ENCODE measurements around the gene TRIM65. TPM values are rescaled to one million over a fixed set of nuclear protein-coding genes. Genes with fewer than 3 reads are reported as not detected.

Gene TRIM65
- total RNA-seq, 2 experiments from 2014 or later: 54.2 to 60.4 TPM

- intact Hi-C loops (cut with micrococcal nuclease; ENCODE audit: unreplicated experiment): no loop called here
- H3K36me3 ChIP-seq (ENCODE audit: insufficient read depth, low read length): no peaks in the 10 kb centered on the region
- no peak for TF ChIP-seq CTCF (conservative IDR thresholded peaks at IDR 0.05; ENCODE audit: low read length)
- no peak for TF ChIP-seq EZH2phosphoT487 (IDR thresholded peaks at IDR 0.05; ENCODE audit: borderline replicate concordance, low read depth, low read length)
- no peaks in the 10 kb centered on the region for H3K79me2 ChIP-seq (ENCODE audit: insufficient read depth, low read depth, low read length)
- no peak overlapping the region for H3K4me3 ChIP-seq (ENCODE audit: low read depth, low read length, poor library complexity, severe bottlenecking)
- no peak overlapping the region for H3K27ac ChIP-seq (ENCODE audit: low read depth, low read length, poor library complexity, severe bottlenecking)
- H3K9me3 ChIP-seq (ENCODE audit: low read length): no peaks in the 10 kb centered on the region
- no TSS peak for BruUV-seq (replicated peaks)
- H3K4me2 ChIP-seq (ENCODE audit: low read length): no peak overlapping the region
- no peak for DNase-seq (ENCODE audit: low spot score)
- POLR2A ChIA-PET: no interaction called here
- H2AFZ ChIP-seq (ENCODE audit: low read length): no peak overlapping the region
- H3K9me2 ChIP-seq (ENCODE audit: insufficient read depth, low read length): no peaks in the 10 kb centered on the region
- CTCF ChIA-PET (ENCODE audit: unreplicated experiment): interaction anchor here (0.5 kb wide), 1 partner anchor 8 kb away, joined by 17 read pairs; no protein-coding TSS in a partner anchor
- H3K4me1 ChIP-seq (ENCODE audit: insufficient read depth, low read length, poor library complexity, severe bottlenecking): no peaks in the 10 kb centered on the region
- no peaks in the 10 kb centered on the region for H4K20me1 ChIP-seq (ENCODE audit: insufficient read depth, low read length)
Observed at GRCh38 chr17:75922963-75923874, 26.5 kb upstream of the TRIM65 start.

- Histone ChIP-seq H3K9me3 (ENCODE audit: low read length) (no peaks in the 10 kb centered on the region), H3K4me2 (ENCODE audit: low read length) (no peak overlapping the region), H2AFZ (ENCODE audit: low read length) (no peak overlapping the region), H3K36me3 (ENCODE audit: insufficient read depth, low read length) (no peaks in the 10 kb centered on the region), H3K79me2 (ENCODE audit: insufficient read depth, low read depth, low read length) (no peaks in the 10 kb centered on the region), H4K20me1 (ENCODE audit: insufficient read depth, low read length) (no peaks in the 10 kb centered on the region), H3K4me1 (ENCODE audit: insufficient read depth, low read length, poor library complexity, severe bottlenecking) (no peaks in the 10 kb centered on the region), H3K9me2 (ENCODE audit: insufficient read depth, low read length) (no peaks in the 10 kb centered on the region), H3K4me3 (ENCODE audit: low read depth, low read length, poor library complexity, severe bottlenecking) (no peak overlapping the region), H3K27ac (ENCODE audit: low read depth, low read length, poor library complexity, severe bottlenecking) (no peak overlapping the region)
- TF ChIP-seq EZH2phosphoT487 (IDR thresholded peaks at IDR 0.05; ENCODE audit: borderline replicate concordance, low read depth, low read length) (no peak), CTCF (conservative IDR thresholded peaks at IDR 0.05; ENCODE audit: low read length) (no peak)
- BruUV-seq (replicated peaks): no TSS peak
- DNase-seq (ENCODE audit: low spot score): no peak
- intact Hi-C loops (cut with micrococcal nuclease; ENCODE audit: unreplicated experiment): no loop called here
- ChIA-PET CTCF (ENCODE audit: unreplicated experiment) (interaction anchor here (0.5 kb wide), 1 partner anchor 8 kb away, joined by 17 read pairs; no protein-coding TSS in a partner anchor), POLR2A (no interaction called here)
Observed at GRCh38 chr17:75922173-75922961, 25.6 kb upstream of the TRIM65 start.
